ENCODE measurements around the gene SUN1.

- TF ChIP-seq CTCF (IDR thresholded peaks at IDR 0.05) (no peak), POLR2A (IDR thresholded peaks at IDR 0.05) (no peak)
Observed at GRCh38 chr7:921581-922333, 89.5 kb downstream of the SUN1 start.
